AG10803 (cell line): ENCODE data around the gene SLC9A9.

Experiments
- DNase-seq: peaks from one replicate; pipeline ENCODE4 v3.0.0; 2010; ENCODE audit warnings: low read depth
- H3K4me3 ChIP-seq: 2 replicates; pipeline ENCODE4 v1.5.1; 2011; ENCODE audit warnings: mild to moderate bottlenecking, low read length, control low read depth
- CTCF ChIP-seq: conservative IDR thresholded peaks from 2 replicates; pipeline ENCODE4 v1.5.1; 2011; ENCODE audit warnings: mild to moderate bottlenecking, low read length, control low read depth, inconsistent platforms

Gene SLC9A9

GRCh38 chr3:143585720-143586456, 262.4 kb downstream of the SLC9A9 start:
- no peak for TF ChIP-seq CTCF
- DNase-seq = no peak
- H3K4me3 ChIP-seq = no peak overlapping the region

- TF ChIP-seq CTCF = no peak
- no peak overlapping the region for H3K4me3 ChIP-seq
- no peak for DNase-seq
Measured at GRCh38 chr3:143584474-143584873, 263.8 kb downstream of the SLC9A9 start.

- no peak overlapping the region for H3K4me3 ChIP-seq
- DNase-seq = no peak
- no peak for TF ChIP-seq CTCF
Measured at GRCh38 chr3:143581972-143582722, 266.1 kb downstream of the SLC9A9 start.

- H3K4me3 ChIP-seq = no peak overlapping the region
- no peak for TF ChIP-seq CTCF
- peak; percentile 18 for DNase-seq
Measured at GRCh38 chr3:143578810-143579435, 269.3 kb downstream of the SLC9A9 start.

GRCh38 chr3:143576568-143577270, 271.5 kb downstream of the SLC9A9 start:
- TF ChIP-seq CTCF = no peak
- no peak for DNase-seq
- H3K4me3 ChIP-seq = no peak overlapping the region

GRCh38 chr3:143574933-143575332, 273.3 kb downstream of the SLC9A9 start:
- H3K4me3 ChIP-seq = no peak overlapping the region
- no peak for DNase-seq
- no peak for TF ChIP-seq CTCF
